NCI-H2029 (cell line): ENCODE results near the gene RHBDF2.

Experiments used
- DNase-seq: peaks from one replicate; lab custom pipeline; 2025; lab: John Stamatoyannopoulos, UW

RHBDF2 gene

DNA sequence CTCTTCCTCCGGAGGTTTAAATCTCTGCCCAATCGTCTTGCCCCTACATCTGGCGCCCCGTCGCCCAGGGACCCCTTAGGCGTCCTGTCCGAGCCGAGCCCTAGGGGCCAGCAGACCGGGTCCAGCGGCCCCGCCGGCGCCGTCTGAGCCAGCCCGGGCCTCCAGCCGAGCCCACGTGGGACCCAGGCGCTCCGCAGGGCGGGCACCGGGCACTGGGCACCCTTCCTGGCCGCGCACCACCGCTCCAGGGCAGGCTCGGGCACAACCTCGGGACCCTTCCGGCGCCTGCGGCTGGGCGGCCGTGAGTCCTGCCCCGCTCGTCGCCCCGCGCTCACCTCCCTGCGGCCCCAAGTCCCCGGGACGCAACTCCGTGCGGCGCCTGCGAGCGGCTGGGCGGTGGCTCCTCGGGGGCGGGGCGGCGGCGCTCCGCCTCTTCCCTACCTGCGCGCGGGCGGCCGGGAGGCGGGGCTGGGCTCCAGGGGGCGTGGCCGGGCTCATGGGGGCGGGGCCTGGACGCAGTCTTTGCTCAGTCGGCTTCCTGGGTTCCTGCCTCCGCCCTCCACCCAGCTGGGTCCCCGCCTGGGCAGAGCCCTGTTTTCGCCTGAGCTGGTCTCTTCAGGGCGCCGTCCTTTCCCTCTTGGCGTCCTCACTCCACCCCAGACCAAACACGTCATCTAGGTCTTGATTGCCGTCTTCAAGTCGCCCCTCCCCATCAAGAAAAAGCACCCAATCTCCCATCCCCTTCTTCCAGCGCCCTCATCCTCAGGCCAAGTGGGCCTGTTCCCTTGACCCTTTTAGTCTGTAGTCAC is at the start of gene RHBDF2:
RHBDF2 (minus strand) TSS at position 406 of the 809 bp plus-strand sequence. CDS start 19,899 bp downstream, outside the sequence.
- DNase-seq, result peak; percentile 52

GRCh38 chr17:76549539-76549938 is 48.3 kb upstream of the RHBDF2 start:
- DNase-seq, result no peak

- DNase-seq, result no peak
These were observed 47.9 kb upstream of the RHBDF2 start for GRCh38 chr17:76549215-76549518.

DNA sequence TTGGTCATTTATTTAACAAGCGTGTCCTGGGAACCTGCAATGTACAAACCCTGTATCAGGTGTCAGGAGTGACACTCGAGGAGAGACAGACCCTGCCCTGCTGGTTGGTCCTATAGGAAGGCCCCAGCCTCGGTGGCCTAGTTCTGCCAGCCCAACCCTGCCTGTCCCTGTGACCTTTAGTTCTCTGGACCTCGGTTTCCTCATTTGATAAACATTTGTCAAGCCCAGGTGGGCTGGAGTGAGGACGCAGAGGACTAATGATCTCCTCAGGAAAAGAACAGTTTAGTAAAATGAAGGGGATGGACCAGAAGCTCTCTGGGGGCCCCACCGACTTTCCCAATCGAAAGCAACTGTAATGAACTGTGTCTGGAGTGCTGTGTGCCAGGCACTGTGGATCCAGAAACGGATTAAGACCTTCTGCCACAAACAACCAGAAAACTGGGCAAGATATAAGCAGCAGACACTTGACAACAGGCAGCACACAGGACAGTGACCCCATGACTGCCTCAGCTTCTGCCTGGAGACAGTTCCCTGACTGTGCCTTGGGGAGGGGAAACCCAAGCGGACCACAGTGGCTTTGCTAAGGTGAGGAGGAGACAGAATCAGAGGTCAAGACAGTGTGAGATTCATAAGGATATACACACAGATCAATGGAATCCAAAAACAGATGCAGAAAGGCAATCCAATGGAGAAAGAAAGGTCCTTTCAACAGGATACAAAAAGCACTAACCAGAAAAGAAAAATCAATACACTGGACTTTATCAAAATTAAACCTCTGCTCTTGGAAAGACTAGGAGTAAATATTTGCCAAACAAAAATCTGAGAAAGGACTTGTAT is 47.4 kb upstream of the RHBDF2 start:
- no peak for DNase-seq

DNA sequence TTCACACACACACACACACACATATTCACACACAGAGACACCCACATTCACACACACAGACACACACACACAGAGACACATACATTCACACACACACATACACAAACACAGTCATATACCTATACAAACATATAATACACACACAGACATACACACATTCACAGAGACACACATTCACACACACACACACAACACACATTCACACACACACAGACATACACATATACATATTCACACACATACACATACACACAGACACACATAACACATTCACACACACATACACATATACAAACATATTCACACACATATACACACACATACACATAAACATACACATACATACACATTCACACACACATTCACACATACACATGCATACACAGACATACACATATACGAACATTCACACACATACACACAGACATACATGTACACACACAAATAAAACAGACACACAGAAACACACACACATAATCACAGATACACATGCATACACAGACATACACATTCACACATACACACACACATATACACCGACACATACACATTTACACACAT is 46.5 kb upstream of the RHBDF2 start:
- DNase-seq, result no peak

- no peak for DNase-seq
These were observed 46.0 kb upstream of the RHBDF2 start for GRCh38 chr17:76547183-76547641.

DNA sequence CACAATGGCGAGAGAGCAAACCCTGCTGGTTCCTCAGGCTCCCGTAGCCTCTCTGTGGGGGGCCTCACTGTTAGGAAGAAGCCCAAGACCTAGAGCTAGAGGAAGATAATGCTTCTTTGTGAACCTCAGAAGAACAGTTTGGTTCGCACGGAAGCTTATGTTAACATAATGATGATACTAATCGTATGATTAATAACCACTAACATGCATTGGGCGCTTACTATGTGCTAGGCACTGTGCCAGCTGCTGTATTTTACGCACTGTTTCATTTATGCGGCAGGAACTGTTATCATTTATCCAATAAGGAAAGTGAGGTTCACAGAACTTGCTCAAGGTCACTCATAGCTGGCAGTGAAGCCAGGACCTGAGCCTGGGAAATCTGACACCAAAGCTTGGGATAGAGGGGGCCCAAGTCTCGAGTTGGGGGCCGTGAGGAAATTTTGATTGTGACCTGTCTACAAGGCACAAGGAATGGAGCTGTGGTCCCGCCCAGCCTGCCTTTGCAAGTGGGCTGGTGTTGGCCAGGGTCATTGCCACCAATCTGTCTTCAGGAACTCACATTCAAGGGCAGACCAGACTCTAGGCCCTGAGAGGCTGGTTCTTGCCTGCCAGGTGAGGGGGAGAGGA is 45.4 kb upstream of the RHBDF2 start:
- no peak for DNase-seq

DNA sequence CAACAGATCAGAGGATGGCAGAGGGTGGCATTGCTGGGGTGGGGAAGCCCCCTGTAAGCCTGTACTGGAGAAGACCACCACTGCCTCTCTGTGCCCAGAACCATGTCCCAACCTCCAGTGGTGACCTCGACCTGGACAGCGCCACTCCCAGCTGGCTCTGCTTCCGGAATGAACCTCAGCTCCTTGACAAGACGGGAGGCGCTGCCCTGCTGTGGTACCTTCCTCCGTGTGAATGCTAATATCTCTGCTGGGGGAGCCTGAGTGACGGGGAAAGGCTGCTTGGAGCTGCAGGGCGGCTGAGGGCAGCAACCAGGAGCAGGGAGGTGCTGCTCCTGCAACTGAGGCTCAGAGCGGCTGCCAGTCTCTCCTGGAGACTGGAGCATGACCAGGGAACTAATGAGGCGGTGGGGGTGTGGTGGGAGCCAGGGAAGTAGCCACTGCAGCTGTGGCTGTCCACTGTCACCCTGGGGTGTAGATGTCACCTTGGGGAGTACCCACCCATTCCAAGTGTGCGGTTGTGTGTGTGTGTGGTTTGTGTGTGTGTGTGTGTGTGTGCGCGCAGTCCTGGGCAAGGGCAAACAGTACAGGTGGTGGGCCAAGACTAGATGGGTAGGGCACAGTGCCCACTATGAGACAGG is 44.8 kb upstream of the RHBDF2 start:
- DNase-seq, result no peak

DNA sequence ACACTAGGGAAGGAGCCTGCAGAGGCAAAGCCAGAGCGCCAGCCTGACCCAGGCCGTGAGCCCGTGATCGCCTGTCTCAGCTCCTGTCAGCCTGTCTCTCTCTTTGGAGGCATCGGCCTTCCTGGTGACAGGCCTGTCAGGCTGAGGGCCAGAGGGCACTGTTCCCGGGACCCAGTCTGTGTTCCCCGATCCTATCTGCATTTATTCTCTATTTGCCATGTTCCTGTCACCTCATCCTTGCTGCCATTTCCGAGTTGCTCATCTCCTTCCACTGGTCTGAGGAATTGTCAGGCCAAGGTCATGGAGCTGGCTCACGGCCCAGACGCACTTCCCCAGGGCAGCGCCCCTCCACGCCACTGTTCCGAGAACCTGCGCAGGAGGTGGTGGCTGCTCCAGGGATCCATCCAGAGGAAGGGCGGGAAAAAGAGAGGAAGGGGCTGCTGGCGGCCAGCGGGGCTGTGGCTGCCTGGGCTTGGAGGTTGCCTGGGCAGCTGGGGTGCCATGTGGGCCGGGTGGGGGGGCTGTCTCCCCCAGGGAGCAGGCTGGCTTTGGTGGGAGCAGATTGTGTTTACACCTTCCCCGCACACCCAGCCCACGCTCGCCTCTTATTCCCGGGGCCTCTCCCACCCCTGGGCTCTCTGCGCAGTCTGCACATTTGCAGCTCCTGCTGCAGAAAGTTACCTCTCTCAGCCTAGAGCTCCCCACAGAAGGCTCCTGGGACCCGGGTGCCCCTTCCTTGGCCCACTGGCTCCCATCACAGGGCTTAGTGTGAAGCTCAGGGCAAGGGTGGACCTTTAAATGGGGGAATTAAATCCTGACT is 43.5 kb upstream of the RHBDF2 start:
- DNase-seq, result no peak

DNA sequence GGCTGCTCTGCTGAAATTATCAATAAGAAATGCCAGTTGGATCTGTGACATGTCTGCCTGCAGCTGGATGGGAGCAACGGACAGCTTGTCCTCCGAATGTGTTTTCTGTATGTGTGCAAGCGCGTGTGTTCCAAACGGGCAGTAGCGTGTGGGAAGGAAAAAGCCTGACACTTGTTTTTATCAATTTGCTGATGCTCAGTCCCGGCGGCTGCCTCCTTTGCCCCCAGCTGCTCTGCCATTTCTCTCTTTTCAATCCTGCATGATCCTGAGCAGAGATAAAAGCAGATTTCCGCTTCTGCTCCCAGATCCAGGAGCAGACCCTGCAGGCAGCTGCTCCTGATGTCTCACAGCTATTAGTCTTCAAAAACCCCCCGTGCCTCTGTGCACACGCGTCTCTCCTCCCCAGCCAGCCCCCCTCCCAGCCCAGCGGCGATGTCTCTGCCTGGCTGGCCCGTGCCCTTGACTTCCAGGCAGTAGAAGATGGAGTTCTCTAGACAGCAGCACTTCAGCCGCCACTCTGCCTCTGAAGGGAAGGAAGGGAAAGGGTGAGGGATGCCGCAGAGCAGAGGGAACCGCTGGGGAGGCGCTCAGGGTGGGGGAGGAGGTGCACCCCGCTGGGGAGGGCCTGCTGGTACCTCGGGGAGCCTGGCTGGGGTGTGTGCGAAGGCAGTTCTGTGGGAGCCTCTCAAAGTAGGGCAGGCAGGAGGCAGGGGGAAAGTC is 42.8 kb upstream of the RHBDF2 start:
- DNase-seq, result no peak

- DNase-seq, result no peak
These were observed 42.2 kb upstream of the RHBDF2 start for GRCh38 chr17:76543482-76543825.

DNA sequence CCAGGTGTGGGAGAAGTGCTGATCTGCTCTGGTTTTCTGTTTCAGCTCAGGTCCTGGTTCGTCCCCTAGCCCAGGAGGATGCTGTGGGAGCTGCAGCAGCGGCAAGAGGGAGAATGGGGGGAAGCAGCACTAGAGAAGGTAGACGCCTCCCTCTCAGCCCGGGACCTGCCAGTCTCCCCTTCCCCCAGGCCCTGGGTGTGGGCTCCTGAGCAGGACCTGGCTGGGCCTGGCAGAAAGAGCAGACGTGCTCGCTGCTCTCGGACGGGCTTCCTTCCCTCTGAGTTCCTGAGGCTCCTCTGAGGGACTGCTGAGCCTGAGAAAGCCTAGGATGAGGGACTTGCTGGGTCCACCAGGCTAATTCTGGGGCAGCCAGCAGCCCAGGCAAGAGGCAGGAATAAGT is 41.8 kb upstream of the RHBDF2 start:
- DNase-seq, result no peak

- DNase-seq, result no peak
These were observed 41.3 kb upstream of the RHBDF2 start for GRCh38 chr17:76542566-76542971.

DNA sequence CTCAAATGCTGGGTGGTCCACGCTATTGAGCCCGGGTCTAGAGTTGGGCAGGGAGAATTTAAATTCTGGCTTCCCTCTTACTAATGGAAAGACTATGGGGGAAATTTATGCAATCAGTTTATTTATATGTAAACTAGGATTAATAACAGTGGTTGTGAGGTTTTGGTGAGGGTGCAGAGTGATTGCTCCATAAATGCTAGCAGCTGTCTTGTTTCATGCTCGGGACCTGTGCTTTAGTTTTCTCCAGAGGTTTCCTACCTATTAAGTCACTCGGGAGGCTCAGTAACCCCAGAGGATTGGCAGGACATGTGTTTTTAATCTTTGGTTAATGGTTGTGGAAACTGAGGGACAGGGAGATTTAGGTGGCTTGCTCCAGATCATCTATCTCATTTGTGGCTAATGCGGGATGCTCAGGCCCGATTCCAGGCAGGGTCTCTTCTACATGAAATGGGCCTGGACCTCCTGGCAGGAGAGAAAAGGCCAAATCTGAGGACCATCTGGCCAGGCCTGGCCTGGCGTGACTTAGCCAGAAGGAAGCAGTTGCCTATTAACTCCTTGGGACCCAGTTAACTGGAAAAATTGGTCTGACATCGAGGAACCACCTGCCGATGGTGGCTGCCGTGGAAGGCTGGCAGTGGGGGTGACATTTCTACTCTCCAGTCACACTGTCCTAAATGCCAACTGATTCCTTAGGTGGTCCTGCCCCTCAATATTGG is 40.7 kb upstream of the RHBDF2 start:
- DNase-seq, result no peak

DNA sequence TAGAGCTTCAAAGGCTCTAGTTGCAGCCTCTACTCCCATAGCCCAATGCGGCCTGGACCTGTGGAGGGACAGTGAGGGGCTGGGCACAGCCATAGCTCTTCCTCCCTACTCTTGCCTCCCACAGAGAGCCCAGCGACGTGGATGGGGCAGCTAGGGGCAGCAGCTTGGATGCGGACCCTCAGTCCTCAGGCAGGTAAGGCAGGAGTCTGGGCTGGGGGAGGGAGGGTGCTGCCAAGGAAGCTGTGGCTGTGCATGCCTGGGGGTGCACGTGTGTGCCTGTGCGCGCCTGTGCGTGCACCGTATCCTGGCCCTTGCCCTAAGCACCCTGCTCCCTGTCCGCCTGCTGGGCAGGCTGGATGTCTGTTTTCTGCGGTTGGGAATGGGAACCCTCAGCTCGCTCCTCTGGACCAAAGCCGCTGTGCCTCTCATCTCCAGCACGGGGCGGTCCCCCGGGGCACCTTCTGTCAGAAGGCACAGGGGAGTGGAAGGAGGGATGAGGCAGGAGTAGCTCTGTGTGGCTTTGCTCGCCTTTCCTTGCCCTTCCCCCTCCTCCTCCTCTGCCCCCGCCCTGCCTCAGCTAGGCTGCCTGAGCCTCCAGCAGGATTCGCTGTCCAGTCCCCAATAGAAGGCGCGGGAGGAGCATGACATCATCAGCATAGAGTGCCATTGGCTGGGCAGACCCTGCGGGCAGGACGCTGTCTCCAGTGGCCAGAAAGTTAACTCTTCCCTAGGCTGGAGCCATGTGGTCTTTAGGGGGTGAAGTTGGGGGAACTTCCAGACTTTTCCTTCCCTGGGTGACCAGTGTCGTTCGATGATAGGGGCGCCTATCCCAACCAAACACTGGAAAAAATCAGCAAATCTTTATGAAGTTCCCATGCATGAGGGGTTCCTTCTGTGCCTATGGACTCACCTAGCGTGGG is 39.4 kb upstream of the RHBDF2 start:
- peak; percentile 89 for DNase-seq

DNA sequence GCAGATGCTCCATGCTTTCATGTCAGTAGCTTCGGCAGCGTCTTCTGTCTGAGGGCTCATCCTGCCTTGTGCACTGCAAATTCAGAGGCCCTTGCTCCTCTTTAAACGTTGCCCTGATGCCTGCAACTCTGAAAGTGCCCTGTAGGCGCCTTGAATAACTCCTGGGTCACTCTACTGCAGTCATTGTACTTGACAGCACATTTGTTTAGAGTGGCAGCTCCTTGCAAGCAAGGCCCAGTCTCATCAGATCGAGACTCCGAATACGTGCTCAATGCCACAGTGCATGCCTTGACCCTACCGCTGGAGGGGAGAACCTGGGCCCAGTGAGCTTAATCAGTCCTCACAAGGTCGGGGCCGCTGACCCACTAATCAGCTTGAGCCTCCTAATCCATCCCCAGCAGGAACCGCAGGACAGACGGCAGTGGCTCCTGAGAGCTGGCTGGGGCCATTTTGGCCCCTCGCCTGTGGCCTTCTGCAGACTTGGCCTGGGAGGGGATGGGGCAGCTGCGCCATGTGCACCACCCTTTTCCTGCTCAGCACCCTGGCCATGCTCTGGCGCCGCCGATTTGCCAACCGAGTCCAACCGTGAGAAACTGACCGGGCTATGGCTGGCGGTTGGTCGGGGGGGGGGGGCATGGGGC is 38.5 kb upstream of the RHBDF2 start, which contains the start of gene PRCD:
PRCD (plus strand) TSS at position 414 of the 641 bp plus-strand sequence; CDS start at position 512, 98 bp downstream.
- no peak for DNase-seq

DNA sequence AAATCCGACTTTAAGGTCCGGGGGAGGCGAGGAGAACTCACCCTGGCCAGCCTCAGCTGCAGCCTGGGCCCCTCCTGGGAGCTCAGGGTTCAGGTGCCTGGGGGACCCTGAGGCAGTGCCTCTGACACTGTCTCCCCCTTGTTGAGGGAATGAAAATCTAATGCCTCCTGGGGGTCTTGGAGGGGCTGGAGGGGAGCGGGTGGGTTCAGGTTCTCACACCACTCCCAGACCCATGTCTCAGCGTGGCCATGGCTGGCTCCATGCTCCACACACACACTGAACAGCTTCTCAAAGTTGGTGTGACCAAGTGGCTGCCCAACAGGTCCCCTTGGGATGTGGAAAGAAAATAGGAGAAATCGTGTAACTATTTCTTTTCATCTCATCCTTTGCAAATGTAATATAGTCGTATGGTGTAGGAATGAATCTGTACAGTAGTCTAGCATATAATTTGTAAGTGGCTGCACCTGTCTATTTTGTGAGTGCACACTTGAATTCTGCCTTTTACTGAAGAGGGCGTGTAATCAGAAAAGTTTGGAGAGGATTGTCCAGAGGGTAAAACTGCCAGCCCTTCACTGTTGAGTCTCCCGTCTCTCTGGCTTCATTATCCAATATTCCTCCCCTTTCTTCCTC is 37.8 kb upstream of the RHBDF2 start:
- DNase-seq, result no peak
